ENCODE measurements around the gene ALKBH2. TPM values are rescaled to one million over a fixed set of nuclear protein-coding genes. Genes with fewer than 3 reads are reported as not detected.

Gene ALKBH2
- total RNA-seq, 1 donor from 2014 or later, result 10.6 TPM

DNA sequence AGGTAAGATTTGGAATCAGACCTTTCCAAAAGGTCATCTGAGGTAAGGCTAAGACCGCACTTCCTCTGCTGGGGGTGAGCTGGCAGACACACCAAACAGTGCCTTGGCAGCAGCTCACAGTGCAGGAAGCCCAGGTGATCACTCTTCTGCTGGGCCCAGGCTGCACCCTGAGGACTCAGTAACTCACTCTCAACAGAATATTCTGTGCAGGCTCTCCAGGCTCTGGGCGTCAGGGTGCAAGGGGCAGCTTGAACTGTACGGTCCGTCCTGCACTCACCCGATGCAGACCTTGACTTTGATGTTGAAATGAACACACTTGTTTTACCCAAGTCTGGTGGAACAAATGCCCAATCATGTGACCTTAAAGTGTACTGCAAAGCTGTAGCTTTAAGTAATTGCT, 6.0 kb downstream of the ALKBH2 start:
- Mint-ChIP-seq H3K4me3 (ENCODE audit: unreplicated experiment) (no peak overlapping the region), H3K27me3 (ENCODE audit: low read depth) (no peaks in the 10 kb centered on the region), H3K4me1 (ENCODE audit: low read depth) (peaks cover 20% of the 10 kb centered on the region), H3K36me3 (ENCODE audit: low read depth) (peaks cover 22% of the 10 kb centered on the region), H3K27ac (ENCODE audit: unreplicated experiment) (no peak overlapping the region), H3K9me3 (ENCODE audit: low read depth) (no peaks in the 10 kb centered on the region)
- no peak for DNase-seq (ENCODE audit: low spot score)
- TF ChIP-seq, protein P1, sequence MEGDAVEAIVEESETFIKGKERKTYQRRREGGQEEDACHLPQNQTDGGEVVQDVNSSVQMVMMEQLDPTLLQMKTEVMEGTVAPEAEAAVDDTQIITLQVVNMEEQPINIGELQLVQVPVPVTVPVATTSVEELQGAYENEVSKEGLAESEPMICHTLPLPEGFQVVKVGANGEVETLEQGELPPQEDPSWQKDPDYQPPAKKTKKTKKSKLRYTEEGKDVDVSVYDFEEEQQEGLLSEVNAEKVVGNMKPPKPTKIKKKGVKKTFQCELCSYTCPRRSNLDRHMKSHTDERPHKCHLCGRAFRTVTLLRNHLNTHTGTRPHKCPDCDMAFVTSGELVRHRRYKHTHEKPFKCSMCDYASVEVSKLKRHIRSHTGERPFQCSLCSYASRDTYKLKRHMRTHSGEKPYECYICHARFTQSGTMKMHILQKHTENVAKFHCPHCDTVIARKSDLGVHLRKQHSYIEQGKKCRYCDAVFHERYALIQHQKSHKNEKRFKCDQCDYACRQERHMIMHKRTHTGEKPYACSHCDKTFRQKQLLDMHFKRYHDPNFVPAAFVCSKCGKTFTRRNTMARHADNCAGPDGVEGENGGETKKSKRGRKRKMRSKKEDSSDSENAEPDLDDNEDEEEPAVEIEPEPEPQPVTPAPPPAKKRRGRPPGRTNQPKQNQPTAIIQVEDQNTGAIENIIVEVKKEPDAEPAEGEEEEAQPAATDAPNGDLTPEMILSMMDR (IDR thresholded peaks at IDR 0.05), result no peak

DNA sequence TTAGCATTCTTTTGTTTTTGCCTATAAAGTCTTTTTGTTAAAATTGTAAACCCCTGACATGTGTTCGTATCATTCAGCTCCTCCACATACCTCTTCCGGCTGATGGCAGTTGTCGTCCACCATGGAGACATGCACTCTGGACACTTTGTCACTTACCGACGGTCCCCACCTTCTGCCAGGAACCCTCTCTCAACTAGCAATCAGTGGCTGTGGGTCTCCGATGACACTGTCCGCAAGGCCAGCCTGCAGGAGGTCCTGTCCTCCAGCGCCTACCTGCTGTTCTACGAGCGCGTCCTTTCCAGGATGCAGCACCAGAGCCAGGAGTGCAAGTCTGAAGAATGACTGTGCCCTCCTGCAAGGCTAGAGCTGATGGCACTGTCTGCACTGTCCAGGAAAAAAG, 7.7 kb downstream of the ALKBH2 start:
- peaks cover 31% of the 10 kb centered on the region for H3K36me3 Mint-ChIP-seq (ENCODE audit: low read depth)
- H3K4me1 Mint-ChIP-seq (ENCODE audit: low read depth), result peaks cover 7% of the 10 kb centered on the region
- DNase-seq (ENCODE audit: low spot score), result no peak
- no peaks in the 10 kb centered on the region for H3K27me3 Mint-ChIP-seq (ENCODE audit: low read depth)
- no peaks in the 10 kb centered on the region for H3K9me3 Mint-ChIP-seq (ENCODE audit: low read depth)
- H3K27ac Mint-ChIP-seq (ENCODE audit: unreplicated experiment), result no peak overlapping the region
- TF ChIP-seq, protein P1 (IDR thresholded peaks at IDR 0.05), result no peak
- H3K4me3 Mint-ChIP-seq (ENCODE audit: unreplicated experiment), result no peak overlapping the region

DNA sequence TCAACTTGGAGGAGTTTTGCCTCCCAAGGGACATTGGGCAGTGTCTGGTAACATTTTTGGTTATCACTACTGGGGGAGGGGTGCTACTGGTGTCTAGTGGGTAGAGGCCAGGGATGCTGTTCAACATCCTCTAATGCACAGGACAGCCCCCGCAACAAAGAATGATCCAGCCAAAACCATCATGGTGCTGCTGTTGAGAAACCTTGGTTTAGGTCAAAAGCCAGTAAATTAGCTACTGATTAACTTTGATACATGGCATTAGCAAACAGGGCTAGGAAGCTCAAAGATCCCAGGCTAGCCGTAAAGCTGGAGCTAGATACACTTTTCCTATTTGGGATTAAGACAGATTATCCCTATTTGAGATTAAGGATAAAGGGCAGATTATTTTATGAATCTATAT, 8.8 kb downstream of the ALKBH2 start:
- peaks cover 6% of the 10 kb centered on the region for H3K4me1 Mint-ChIP-seq (ENCODE audit: low read depth)
- TF ChIP-seq, protein P1 (IDR thresholded peaks at IDR 0.05), result no peak
- H3K27ac Mint-ChIP-seq (ENCODE audit: unreplicated experiment), result no peak overlapping the region
- H3K27me3 Mint-ChIP-seq (ENCODE audit: low read depth), result no peaks in the 10 kb centered on the region
- H3K36me3 Mint-ChIP-seq (ENCODE audit: low read depth), result peaks cover 37% of the 10 kb centered on the region
- no peak overlapping the region for H3K4me3 Mint-ChIP-seq (ENCODE audit: unreplicated experiment)
- no peak for DNase-seq (ENCODE audit: low spot score)
- peaks cover 2% of the 10 kb centered on the region for H3K9me3 Mint-ChIP-seq (ENCODE audit: low read depth)

DNA sequence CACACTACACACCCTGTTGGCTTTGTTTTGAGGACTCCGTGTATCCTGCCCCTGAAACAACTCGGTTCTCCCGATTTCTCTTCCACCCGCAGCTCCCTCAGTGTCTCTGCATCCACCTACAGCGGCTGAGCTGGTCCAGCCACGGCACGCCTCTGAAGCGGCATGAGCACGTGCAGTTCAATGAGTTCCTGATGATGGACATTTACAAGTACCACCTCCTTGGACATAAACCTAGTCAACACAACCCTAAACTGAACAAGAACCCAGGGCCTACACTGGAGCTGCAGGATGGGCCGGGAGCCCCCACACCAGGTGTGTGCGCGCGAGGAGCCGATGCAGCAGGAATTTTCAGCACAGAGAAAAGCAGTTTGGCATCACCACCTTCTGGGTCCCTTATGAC, 10.5 kb downstream of the ALKBH2 start:
- Mint-ChIP-seq H3K27me3 (ENCODE audit: low read depth) (no peaks in the 10 kb centered on the region), H3K4me3 (ENCODE audit: unreplicated experiment) (no peak overlapping the region), H3K36me3 (ENCODE audit: low read depth) (peaks cover 42% of the 10 kb centered on the region), H3K9me3 (ENCODE audit: low read depth) (peaks cover 8% of the 10 kb centered on the region), H3K27ac (ENCODE audit: unreplicated experiment) (no peak overlapping the region), H3K4me1 (ENCODE audit: low read depth) (no peaks in the 10 kb centered on the region)
- TF ChIP-seq, protein P1 (IDR thresholded peaks at IDR 0.05), result no peak
- DNase-seq (ENCODE audit: low spot score), result no peak

DNA sequence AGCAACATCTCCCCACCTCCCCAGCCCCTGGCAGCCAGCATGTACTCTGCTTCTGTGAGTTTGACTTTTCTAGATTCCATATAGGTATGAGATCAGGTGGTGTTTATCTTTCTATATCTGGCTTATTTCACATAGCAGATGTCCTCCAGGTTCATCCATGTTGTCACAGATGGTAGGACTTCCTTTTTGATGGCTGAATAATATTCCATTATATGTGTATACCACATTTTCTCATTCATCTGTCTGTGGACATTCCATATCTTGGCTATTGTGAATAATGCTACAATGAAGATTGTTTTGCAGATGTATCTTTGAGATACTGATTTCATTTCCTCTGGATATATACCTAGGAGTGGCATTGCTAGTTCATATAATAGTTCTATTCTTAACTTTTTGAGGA, 18.4 kb downstream of the ALKBH2 start:
- Mint-ChIP-seq H3K27me3 (ENCODE audit: low read depth) (no peaks in the 10 kb centered on the region), H3K4me3 (ENCODE audit: unreplicated experiment) (no peak overlapping the region), H3K4me1 (ENCODE audit: low read depth) (no peaks in the 10 kb centered on the region), H3K36me3 (ENCODE audit: low read depth) (peaks cover 37% of the 10 kb centered on the region), H3K9me3 (ENCODE audit: low read depth) (peaks cover 8% of the 10 kb centered on the region), H3K27ac (ENCODE audit: unreplicated experiment) (no peak overlapping the region)
- DNase-seq (ENCODE audit: low spot score), result no peak
- TF ChIP-seq, protein P1 (IDR thresholded peaks at IDR 0.05), result no peak

Data from chondrocyte (in vitro differentiated cells).